Mesodermal cell (in vitro differentiated cells): ENCODE data around the gene TCL1A.
"Not testable (repeated sequence)": the region's sequence is repeated elsewhere in the genome, so short reads cannot be mapped to it uniquely, and the experiment has no call there.

Source experiments
- H3K27ac ChIP-seq: 2 replicates; pipeline ENCODE4 v1.7.0; 2013; ENCODE audit warnings: mild to moderate bottlenecking, low read depth, low read length, moderate library complexity; ENCODE audit not compliant: severe bottlenecking
- H3K36me3 ChIP-seq: 2 replicates; pipeline ENCODE4 v1.7.1; 2013; ENCODE audit warnings: mild to moderate bottlenecking, low read length, moderate library complexity; ENCODE audit not compliant: control insufficient read depth, insufficient read depth
- H3K4me1 ChIP-seq: one replicate; pipeline ENCODE4 v1.7.1; 2013; ENCODE audit warnings: mild to moderate bottlenecking, low read length; ENCODE audit not compliant: insufficient read depth, control insufficient read depth, poor library complexity, severe bottlenecking
- H3K4me3 ChIP-seq: 2 replicates; pipeline ENCODE4 v1.7.0; 2013; ENCODE audit warnings: low read length, control low read depth, mild to moderate bottlenecking; ENCODE audit not compliant: insufficient read depth, poor library complexity, severe bottlenecking; ENCODE audit errors: extremely low read depth
- H3K9me3 ChIP-seq: 2 replicates; pipeline ENCODE4 v1.7.1; 2013; ENCODE audit warnings: mild to moderate bottlenecking, low read length, moderate library complexity; ENCODE audit not compliant: control insufficient read depth
- WGBS, 2 experiments: methylation state at CpG; one replicate each; pipeline ENCODE4 v1.1.5; 2013; ENCODE audit warnings: missing lambda C conversion rate in 2 of 2; ENCODE audit not compliant: insufficient coverage in 2 of 2; 5-methylcytosine and 5-hydroxymethylcytosine counted together

TCL1A gene

DNA sequence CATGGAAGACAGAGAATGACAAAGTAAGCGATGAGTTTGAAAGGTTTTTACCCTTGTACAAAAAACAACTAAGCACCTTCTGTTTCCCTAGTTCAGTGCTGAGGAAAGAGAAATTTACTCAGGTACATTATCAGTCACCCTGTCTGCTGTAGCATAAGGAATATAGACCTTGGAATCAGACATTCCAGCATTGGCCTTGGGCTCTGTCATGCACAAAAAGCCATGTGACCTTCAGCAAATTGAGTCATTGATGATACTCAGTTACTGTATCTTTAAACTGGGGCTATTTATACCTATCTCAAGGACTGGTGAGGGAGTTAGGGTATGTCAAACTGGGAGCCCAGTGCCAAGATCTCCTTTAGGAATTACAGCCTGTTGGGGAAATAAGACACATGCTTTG lies 19.3 kb upstream of the TCL1A start:
- H3K4me3 ChIP-seq = no peak overlapping the region
- H3K4me1 ChIP-seq = no peaks in the 10 kb centered on the region
- 100% methylated on average over 1 of the region's 1 CpG; no CpG with 5 or more reads in 1 of the 2 experiments for WGBS, 2 experiments
- H3K27ac ChIP-seq = no peak overlapping the region
- H3K9me3 ChIP-seq = no peaks in the 10 kb centered on the region
- no peaks in the 10 kb centered on the region for H3K36me3 ChIP-seq

DNA sequence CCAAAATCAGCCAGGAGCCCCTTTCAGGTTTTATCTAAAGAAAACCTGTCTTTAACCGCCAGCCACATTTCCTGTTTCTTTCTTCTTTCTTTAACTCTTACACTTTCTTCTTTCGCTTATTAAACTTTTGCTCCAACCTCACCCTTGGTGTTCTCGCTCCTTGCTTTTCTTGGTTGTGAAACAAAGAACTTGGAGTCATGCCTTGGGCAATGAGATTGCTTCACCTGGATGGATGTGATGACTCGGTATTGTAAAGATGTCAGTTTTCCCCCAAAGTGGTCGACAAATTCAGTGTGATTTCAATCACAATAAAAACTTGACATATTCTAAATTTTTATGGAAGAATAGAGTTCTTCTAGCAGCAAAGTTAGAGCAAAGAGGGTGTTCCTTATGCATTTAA lies 16.2 kb upstream of the TCL1A start:
- H3K4me1 ChIP-seq = no peaks in the 10 kb centered on the region
- H3K27ac ChIP-seq = no peak overlapping the region
- H3K9me3 ChIP-seq = no peaks in the 10 kb centered on the region
- H3K4me3 ChIP-seq = no peak overlapping the region
- H3K36me3 ChIP-seq = no peaks in the 10 kb centered on the region
- WGBS, 2 experiments = 80 to 89% methylated on average over 1 to 3 of the region's 5 CpGs

DNA sequence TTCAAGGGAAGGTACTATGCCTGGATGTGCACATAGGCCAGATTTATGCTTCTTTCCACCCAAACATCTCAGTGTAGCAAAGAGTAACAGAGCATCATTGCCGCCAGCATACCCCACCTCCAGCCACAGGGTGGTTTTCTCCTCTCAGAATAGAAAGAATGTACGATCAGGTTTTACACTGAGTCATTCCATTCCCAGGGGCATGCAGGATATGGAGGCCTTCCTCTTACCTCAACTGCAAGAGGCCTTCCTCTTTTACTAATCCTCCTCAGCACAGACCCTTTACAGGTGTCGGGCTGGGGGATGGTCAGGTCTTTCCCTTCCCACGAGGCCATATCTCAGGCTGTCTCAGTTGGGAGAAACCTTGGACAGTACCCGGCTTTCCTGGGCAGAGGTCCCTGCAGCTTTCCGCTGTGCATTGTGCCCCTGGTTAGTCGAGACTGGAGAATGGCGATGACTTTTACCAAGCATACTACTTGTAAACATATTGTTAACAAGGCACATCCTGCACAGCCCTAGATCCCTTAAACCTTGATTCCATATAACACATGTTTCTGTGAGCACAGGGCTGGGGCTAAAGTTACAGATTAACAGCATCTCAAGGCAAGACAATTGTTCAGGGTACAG lies 15.6 kb upstream of the TCL1A start:
- 91 to 100% methylated on average over 2 to 3 of the region's 8 CpGs for WGBS, 2 experiments
- not testable (repeated sequence) for H3K36me3 ChIP-seq, H3K27ac ChIP-seq, H3K4me3 ChIP-seq, H3K9me3 ChIP-seq, H3K4me1 ChIP-seq

DNA sequence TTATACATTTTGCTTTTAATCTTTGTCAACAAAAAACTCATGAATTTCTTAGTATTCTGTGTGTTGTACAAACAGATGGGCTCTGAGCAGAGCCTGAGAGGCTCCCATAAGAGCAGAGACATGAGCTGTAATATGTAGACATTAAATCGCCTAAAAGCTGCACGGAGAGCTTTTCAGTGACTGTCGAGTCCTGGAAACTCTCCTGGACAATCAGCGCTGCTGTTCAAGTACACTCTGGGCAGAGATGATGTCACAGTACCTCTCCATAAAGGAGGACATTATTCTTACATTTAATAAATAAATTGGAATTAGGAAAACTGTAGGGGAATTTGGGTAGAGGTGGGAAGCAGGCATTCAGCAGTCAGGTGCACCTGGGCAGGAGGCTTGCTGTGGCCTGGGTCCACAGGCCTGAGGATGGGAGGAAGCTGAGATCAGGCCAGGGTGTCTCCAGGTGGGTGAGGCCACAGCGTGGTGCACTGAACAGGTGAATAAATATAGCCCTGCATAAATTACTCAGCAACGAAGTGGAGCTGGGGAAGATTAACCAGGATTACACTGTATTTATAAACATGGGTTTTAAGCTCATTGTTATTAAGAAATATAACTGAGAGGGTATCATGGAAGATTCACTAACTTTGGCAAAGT lies 13.3 kb upstream of the TCL1A start:
- WGBS, 2 experiments = 56 to 100% methylated on average over 1 to 4 of the region's 6 CpGs

DNA sequence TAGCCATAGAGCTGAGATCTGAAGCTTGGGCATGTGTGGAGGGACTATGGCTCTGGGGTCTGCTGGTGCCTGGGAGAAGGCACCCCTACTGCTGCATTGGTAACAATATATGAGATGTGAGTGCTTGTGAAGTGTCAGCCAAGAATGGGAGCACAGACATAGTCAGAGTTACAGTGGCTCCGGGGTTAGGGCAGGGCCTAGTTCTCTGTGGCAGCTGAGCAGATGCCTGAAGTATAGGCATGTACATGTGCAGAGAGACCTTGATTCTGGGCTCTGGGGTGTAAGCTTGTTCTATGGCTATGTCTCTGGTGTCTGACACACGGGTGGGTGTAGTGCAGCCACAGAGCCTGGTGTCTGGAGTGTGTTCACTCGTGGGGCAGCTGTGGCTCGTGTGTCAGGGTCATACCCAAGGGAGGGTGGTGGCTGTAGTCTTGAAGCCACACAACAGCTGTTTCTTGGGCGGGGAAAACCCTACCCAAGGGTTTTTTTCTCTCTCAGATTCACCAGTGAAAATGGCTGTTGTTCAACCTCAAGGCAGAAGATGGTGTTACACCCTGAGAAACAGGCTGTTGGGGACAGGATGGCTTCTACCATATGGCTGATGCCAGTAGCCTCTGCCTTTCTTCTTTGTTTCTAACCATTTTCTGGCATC lies 11.9 kb upstream of the TCL1A start:
- Histone ChIP-seq H3K4me3 (no peak overlapping the region), H3K27ac (no peak overlapping the region), H3K36me3 (no peaks in the 10 kb centered on the region), H3K4me1 (no peaks in the 10 kb centered on the region), H3K9me3 (peaks cover 4% of the 10 kb centered on the region)
- 87 to 90% methylated on average over 1 to 5 of the region's 5 CpGs for WGBS, 2 experiments

More for the DNA sequence above, 13.3 kb upstream of the TCL1A start:
- no peak overlapping the region for H3K27ac ChIP-seq
- H3K9me3 ChIP-seq = peaks cover 4% of the 10 kb centered on the region
- H3K36me3 ChIP-seq = no peaks in the 10 kb centered on the region
- no peak overlapping the region for H3K4me3 ChIP-seq
- no peaks in the 10 kb centered on the region for H3K4me1 ChIP-seq

DNA sequence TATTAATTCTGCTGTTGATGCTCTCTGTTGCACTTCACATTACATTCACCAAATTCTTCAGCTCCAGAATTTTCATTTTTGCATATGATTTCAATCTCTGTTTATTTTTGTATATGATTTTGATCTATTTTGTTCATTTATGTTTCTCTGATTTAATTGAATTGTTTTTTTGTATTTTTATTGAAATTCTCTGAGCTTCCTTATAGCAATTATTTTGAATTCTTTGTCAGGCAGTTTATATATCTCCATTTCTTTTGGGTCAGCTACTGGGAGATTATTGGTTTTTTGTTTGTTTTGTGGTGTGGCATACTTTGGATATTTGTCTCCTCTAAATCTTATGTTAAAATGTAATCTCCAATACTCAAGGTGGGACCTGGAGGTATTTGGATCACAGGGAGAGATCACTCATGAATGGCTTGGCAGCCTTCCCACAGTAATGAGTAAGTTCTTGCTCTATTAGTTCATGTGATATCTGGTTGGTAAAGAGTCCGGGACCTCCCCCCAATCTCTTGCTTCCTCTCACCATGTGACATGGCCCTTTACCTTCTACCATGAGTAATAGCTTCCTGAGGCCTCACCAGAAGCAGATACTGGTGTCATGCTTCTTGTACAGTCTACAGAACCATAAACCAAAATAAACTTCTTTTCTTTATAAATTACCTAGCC lies 8.7 kb upstream of the TCL1A start:
- 70% methylated on average over 1 of the region's 1 CpG; no CpG with 5 or more reads in 1 of the 2 experiments for WGBS, 2 experiments
- H3K27ac ChIP-seq = no peak overlapping the region
- H3K4me1 ChIP-seq = no peaks in the 10 kb centered on the region
- peaks cover 4% of the 10 kb centered on the region for H3K9me3 ChIP-seq
- no peaks in the 10 kb centered on the region for H3K36me3 ChIP-seq
- H3K4me3 ChIP-seq = no peak overlapping the region

DNA sequence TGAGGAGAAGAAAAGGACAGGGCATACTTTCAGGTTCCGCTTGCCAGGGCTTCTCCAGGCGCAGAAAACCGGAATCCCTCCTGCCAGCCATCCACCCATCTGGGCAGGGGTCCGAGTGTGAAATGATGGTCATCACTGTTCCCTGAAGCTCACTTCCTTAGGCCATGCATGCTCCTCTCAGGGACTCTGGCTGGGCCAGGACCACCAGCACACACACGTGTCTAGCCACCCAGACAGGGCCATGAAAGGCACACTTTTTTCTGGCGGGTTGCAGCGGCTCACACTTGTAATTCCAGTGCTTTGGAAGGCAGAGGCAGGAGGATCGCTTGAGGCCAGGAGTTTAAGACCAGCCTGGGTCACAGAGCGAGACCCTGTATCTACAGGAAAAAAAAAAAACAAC lies 1.5 kb downstream of the TCL1A start:
- 96% methylated on average over 3 to 6 of the region's 9 CpGs for WGBS, 2 experiments
- no peaks in the 10 kb centered on the region for H3K36me3 ChIP-seq
- H3K9me3 ChIP-seq = no peaks in the 10 kb centered on the region
- no peak overlapping the region for H3K27ac ChIP-seq
- no peaks in the 10 kb centered on the region for H3K4me1 ChIP-seq
- H3K4me3 ChIP-seq = no peak overlapping the region

DNA sequence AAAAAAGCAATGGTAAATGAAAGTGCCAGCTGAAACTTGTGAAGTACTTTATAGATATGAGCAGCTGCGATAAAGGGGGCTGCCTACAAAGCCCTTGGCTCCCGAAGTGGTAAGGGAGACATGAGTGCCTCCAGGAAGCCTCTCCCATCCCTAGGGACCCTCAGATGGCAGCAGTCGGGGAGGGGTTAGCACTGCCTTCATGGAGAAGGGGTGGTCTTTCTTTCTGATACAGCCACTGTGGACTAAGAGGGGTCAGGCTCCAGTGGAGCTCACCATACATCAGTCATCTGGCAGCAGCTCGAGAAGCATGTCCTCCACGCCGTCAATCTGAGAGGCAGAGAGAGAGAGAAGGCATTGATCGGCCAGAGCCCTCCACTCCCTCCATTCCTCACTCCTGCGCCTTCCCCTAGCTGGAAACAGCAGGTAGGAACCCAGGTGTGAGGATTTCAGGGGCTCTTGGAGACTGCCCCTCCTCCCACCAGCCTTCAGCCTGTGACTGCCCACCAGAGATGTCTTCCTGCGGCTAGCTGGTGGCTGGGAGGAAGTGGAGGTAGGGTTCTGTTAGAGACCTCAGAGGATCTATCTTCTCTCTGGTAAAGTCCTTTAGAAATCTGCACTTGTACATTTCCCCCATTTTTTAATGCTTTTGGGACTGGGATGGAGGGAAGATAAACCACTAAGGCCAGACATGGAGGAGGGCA lies 2.3 kb downstream of the TCL1A start:
- Histone ChIP-seq H3K9me3 (no peaks in the 10 kb centered on the region), H3K27ac (no peak overlapping the region), H3K36me3 (no peaks in the 10 kb centered on the region), H3K4me3 (no peak overlapping the region), H3K4me1 (no peaks in the 10 kb centered on the region)
- 93 to 94% methylated on average over 2 to 5 of the region's 9 CpGs for WGBS, 2 experiments

DNA sequence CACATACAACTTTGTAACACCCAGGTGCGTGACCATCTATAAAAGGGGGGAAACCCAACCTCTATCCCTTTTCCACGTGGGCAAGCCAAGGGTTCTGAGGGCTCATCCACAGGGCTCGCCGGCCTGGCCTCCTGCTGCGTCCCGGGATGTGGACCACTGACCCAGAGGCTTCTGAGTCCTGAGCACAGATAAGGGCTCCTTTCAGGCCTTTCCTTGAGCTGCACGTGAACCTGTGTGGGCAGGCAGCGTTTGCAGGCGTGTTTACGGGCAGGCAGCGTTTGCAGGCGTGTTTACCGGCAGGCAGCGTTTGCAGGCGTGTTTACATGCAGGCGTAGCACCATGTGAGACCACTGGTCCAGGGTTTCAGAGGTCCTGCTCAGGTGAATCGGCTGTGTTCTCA lies 3.8 kb downstream of the TCL1A start:
- Histone ChIP-seq H3K4me3 (no peak overlapping the region), H3K4me1 (no peaks in the 10 kb centered on the region), H3K36me3 (no peaks in the 10 kb centered on the region), H3K27ac (no peak overlapping the region), H3K9me3 (no peaks in the 10 kb centered on the region)
- WGBS, 2 experiments = 88 to 93% methylated on average over 16 to 17 of the region's 17 CpGs

DNA sequence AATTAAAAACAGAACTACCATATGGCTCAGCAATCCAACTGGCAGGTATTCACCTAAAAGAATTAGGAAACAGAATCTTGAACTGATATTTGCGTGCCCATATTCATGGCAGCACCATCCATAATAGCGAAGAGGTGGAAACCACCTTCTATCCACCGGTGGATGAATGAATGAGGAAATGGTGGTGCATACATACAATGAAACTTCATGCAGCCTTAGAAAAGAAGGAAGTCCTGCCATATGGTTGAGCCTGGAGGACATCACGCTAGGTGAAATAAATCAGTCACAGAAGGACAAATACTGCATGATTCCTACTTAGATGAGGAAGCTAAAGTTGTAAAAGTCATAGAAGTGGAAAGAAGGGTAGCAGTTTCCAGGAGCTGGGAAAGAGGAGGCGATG lies 6.6 kb downstream of the TCL1A start:
- peaks cover 3% of the 10 kb centered on the region for H3K4me1 ChIP-seq
- H3K27ac ChIP-seq = no peak overlapping the region
- H3K9me3 ChIP-seq = no peaks in the 10 kb centered on the region
- no peak overlapping the region for H3K4me3 ChIP-seq
- WGBS, 2 experiments = 99 to 100% methylated on average over 1 to 5 of the region's 5 CpGs
- no peaks in the 10 kb centered on the region for H3K36me3 ChIP-seq
